ES-I3 (cell line): ENCODE data around the gene ACOT8.
"Not testable (repeated sequence)": the region's sequence is repeated elsewhere in the genome, so short reads cannot be mapped to it uniquely, and the experiment has no call there.

Experiments used
- H3K36me3 ChIP-seq: 2 replicates; pipeline ENCODE4 v1.6.1; 2013; ENCODE audit warnings: mild to moderate bottlenecking, low read length, control low read depth, moderate library complexity; ENCODE audit not compliant: insufficient read depth
- H3K4me1 ChIP-seq: 2 replicates; pipeline ENCODE4 v1.6.1; 2013; ENCODE audit warnings: mild to moderate bottlenecking, control low read depth, low read length; ENCODE audit not compliant: insufficient read depth
- H3K9ac ChIP-seq: 2 replicates; pipeline ENCODE4 v1.6.1; 2013; ENCODE audit warnings: low read depth, mild to moderate bottlenecking, low read length, moderate library complexity
- H3K9me3 ChIP-seq: 2 replicates; pipeline ENCODE4 v1.6.1; 2013; ENCODE audit warnings: mild to moderate bottlenecking, low read length, moderate library complexity; ENCODE audit not compliant: control insufficient read depth, insufficient read depth

Gene ACOT8

DNA sequence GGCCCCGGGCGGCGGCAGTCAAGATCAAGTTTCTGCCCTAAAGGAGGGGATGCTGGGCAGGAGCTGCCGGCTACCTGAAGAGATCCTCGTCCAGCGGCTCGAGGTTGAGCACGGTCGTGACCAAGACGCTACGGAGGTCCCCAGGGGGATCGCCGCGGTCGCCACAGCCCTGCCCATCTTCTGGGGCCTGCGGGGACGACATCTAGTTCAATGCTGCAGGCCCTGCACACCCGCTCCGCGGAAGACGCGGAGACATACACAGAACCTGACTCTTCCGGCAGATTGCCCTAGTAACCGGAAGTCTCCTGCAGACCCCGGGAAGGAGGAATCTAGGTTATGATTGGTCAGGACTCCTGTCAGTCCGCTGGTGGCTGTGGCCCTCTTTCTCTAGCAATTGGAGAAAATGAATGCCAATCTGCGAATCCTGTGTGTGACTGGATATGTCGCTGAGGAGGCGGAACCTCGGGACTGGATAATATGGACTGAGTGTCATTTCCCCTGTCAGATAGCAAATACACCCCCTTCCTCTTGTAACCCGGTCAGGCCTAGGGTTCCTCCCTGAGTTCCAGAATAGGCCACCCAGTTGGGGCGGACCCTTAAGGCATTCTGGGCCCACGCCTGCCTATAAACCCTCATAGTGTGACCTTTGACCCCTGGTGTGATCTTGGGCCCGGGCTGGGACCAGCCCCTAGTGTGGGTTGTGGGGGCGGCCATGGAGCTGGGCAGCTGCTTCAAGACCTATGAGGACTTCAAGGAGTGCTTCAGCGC is at the start of gene ACOT8, which contains the start of gene ZSWIM3:
ACOT8 (minus strand) TSS at position 279 of the 768 bp plus-strand sequence; CDS start at position 202, 77 bp downstream.
ZSWIM3 (plus strand) TSS at position 501 of the 768 bp plus-strand sequence; CDS start at position 713, 212 bp downstream.
- Histone ChIP-seq H3K36me3 (no peaks in the 10 kb centered on the region), H3K9ac (peak within 1 kb of the TSS; percentile 95), H3K9me3 (no peaks in the 10 kb centered on the region), H3K4me1 (peaks cover 23% of the 10 kb centered on the region)

DNA sequence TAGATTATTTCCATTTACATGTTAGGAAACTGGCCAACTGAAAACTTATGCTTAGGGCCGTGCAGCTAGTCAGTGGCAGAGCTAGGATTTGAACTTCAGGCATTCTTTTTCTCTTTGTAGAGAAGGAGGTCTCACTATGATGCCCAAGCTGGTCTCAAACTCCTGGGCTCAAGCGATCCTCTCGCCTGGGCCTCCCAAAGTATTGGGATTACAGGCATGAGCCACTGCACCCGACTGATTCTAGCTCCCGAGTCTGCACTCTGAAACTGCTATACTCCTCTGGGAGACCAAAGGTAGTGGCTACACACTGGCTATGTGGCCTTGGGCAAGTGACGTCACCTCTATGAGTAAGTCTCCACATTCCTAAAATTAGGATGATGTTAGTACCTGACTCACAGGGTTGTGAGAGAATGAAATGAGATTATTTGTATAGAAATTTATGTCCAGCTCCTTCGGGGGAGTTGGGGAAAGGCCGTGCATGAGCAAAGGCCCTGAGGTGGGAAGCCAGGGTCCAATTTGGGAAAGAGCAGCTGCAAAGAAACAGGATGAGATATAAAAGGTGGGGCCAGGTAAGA is 48.4 kb upstream of the ACOT8 start:
- peaks cover 13% of the 10 kb centered on the region for H3K36me3 ChIP-seq
- no peaks in the 10 kb centered on the region; the same call in 1 of the 2 replicates for H3K4me1 ChIP-seq
- no peaks in the 10 kb centered on the region for H3K9me3 ChIP-seq
- no peak overlapping the region for H3K9ac ChIP-seq

DNA sequence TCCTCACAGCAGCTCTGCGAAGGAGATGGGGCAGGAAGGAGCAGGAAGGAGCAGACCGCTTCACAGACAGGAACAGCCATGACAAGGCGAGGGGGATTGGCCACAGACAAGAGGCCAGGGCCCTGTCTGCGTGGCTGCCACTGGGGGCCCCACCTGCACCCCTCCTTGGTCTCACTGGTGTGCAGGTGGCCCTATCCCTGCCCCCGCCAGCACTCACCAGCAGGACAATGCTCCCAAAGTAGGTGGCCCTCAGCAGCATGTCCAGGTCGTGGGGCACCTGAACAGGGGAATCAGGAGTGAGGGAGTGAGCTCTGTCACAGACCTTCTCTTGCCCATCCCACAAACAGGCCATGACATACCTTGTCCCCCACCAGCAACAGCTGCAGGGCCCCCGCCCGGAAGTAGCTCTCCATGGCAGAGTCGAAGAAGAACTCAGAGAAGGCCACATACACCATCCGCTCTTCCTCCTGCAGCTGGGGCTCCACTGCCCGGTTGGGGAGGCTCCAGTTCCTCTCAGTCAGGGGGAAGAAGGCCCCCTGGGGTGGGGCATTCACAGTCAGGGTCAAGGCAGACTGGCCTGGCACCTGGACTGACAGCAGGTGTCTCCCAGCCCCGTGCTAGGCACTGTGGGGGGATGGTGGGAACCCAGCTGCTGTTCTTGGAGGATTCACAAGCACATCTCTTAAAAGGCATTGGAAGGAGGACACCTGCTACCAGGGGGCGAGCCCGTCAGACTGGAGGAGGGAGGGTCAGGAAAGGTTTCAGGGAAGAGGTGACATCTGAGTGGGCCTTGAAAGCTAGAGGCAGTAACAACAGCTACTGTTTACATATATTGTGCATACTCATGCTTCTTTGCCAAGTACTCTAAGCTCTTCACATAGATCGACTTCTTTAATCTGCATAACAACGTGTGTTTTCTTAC is 47.7 kb upstream of the ACOT8 start:
- Histone ChIP-seq H3K36me3 (peaks cover 15% of the 10 kb centered on the region), H3K9me3 (no peaks in the 10 kb centered on the region), H3K9ac (no peak overlapping the region), H3K4me1 (no peaks in the 10 kb centered on the region)

GRCh38 chr20:45902199-45902701 is 45.1 kb upstream of the ACOT8 start:
- peaks cover 12% of the 10 kb centered on the region; the same call in 1 of the 2 replicates for H3K36me3 ChIP-seq
- H3K9me3 ChIP-seq, result no peaks in the 10 kb centered on the region
- H3K4me1 ChIP-seq, result no peaks in the 10 kb centered on the region
- H3K9ac ChIP-seq, result no peak overlapping the region

GRCh38 chr20:45901332-45901731 is 44.1 kb upstream of the ACOT8 start:
- peaks cover 12% of the 10 kb centered on the region; the same call in 1 of the 2 replicates for H3K36me3 ChIP-seq
- not testable (repeated sequence) for H3K4me1 ChIP-seq, H3K9me3 ChIP-seq, H3K9ac ChIP-seq

GRCh38 chr20:45899046-45899835 is 42.0 kb upstream of the ACOT8 start:
- H3K9me3 ChIP-seq, result no peaks in the 10 kb centered on the region
- H3K9ac ChIP-seq, result no peak overlapping the region
- H3K36me3 ChIP-seq, result 0 out of 2 replicates have a peak, but pooled peaks cover 8% of the 10 kb centered on the region
- no peaks in the 10 kb centered on the region for H3K4me1 ChIP-seq

DNA sequence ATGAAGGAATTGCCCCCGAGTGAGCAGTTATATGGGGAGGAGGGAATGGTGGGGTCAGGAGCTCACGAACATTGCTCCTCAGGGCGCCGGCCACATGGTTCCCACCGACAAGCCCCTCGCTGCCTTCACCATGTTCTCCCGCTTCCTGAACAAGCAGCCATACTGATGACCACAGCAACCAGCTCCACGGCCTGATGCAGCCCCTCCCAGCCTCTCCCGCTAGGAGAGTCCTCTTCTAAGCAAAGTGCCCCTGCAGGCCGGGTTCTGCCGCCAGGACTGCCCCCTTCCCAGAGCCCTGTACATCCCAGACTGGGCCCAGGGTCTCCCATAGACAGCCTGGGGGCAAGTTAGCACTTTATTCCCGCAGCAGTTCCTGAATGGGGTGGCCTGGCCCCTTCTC is 41.1 kb upstream of the ACOT8 start:
- Histone ChIP-seq H3K9ac (no peak overlapping the region), H3K9me3 (no peaks in the 10 kb centered on the region), H3K4me1 (no peaks in the 10 kb centered on the region), H3K36me3 (peaks cover 11% of the 10 kb centered on the region; the same call in 1 of the 2 replicates)

GRCh38 chr20:45897692-45898091 is 40.5 kb upstream of the ACOT8 start:
- Histone ChIP-seq H3K9me3 (no peaks in the 10 kb centered on the region), H3K4me1 (no peaks in the 10 kb centered on the region), H3K36me3 (peaks cover 11% of the 10 kb centered on the region; the same call in 1 of the 2 replicates), H3K9ac (no peak overlapping the region)

DNA sequence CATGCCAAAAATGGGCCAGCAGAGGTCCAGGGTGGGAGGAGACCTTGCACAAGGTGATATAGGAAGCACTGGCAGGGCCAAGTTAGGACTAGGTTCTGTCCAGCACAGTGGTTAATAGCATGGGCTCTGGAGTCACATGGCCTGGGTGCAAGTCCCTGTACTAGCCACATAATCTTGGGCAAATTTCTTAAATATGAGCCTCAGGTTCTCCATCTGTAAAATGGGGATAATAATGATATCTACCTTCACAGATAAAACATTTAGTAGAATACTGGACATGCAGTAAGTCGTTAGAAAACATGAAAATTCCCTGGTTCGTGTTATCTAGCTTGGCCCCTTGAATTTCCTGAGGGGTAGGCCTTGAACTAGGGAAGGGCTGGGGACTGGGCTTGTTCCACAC is 40.1 kb upstream of the ACOT8 start:
- Histone ChIP-seq H3K36me3 (peaks cover 11% of the 10 kb centered on the region; the same call in 1 of the 2 replicates), H3K9ac (no peak overlapping the region), H3K9me3 (no peaks in the 10 kb centered on the region), H3K4me1 (no peaks in the 10 kb centered on the region)

GRCh38 chr20:45896641-45897161 is 39.5 kb upstream of the ACOT8 start:
- peaks cover 11% of the 10 kb centered on the region; the same call in 1 of the 2 replicates for H3K36me3 ChIP-seq
- H3K4me1 ChIP-seq, result no peaks in the 10 kb centered on the region
- no peak overlapping the region for H3K9ac ChIP-seq
- no peaks in the 10 kb centered on the region for H3K9me3 ChIP-seq

DNA sequence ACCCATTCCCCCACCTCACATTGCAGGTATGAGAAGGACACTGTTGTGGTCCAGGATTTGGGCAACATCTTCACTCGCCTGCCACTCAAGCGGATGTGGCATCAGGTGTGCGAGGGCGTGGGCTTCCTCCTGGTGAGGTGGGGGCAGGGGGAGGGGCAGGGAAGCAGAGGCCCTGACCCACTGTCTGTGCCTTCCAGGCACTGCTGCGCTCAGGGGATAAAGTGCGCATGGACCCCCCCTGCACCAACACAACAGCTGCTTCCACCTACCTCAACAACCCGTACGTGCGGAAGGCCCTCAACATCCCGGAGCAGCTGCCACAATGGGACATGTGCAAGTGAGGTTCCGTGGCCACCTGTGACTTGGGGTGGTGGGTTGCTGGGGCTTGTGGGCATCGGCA is 37.6 kb upstream of the ACOT8 start:
- H3K9me3 ChIP-seq, result no peaks in the 10 kb centered on the region
- no peaks in the 10 kb centered on the region for H3K4me1 ChIP-seq
- peaks cover 3% of the 10 kb centered on the region; the same call in 1 of the 2 replicates for H3K36me3 ChIP-seq
- H3K9ac ChIP-seq, result no peak overlapping the region

DNA sequence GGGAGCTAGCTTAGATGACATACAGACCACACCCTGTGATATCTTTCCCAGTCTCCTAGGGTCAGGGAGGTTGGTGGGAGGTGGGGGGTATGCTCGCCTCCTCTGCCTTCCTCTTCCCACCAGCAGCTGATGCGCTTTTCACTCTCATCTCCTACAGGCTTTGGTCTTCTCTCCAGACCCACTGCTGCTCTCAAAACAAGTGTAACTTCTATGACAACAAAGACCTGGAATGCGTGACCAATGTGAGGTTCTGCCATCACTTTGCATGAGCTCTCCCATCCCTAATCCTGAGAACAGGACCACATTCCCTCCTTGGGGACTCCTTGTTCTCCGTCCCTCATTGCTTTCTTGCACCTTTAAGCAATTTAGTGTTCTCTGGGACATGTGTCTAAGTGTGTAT is 36.6 kb upstream of the ACOT8 start:
- no peaks in the 10 kb centered on the region for H3K4me1 ChIP-seq
- peaks cover 3% of the 10 kb centered on the region; the same call in 1 of the 2 replicates for H3K36me3 ChIP-seq
- no peaks in the 10 kb centered on the region for H3K9me3 ChIP-seq
- H3K9ac ChIP-seq, result no peak overlapping the region

DNA sequence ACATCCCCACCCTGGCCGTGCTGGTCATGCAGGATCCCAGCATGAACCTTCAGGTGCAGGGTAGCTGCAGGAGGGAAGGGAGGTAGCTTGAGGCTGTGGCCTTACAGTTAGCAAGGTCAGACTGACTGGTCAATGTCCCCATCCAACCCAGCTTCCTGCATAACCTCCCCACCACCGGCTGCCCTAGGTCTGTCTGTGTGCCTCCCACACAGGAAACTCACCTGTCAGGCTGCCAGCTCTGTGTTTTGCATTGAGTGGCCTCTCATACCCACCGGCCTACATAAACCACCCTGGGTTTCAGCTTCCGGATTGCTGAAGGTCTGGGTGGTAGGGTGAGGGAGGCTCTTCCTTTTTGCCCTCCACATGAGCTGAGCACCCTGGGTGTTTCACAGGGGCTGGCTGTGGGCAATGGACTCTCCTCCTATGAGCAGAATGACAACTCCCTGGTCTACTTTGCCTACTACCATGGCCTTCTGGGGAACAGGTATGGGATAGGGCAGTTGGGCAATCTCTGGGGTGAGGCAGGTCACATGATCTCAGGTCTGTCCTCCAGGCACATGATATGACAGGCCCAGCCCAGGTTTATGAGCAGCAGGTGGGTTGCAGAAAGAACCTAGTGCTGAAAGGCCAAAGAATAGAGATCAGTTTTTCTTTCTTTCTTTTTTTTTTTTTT is 35.8 kb upstream of the ACOT8 start:
- H3K36me3 ChIP-seq, result peaks cover 3% of the 10 kb centered on the region; the same call in 1 of the 2 replicates
- H3K9me3 ChIP-seq, result no peaks in the 10 kb centered on the region
- H3K9ac ChIP-seq, result no peak overlapping the region
- no peaks in the 10 kb centered on the region for H3K4me1 ChIP-seq
